Stimulated activated naive B cell treated with anti-CD40 and anti-IgM and Interleukin-4, amounts not matched to agents 10 μg/mL and 1 μg/mL and 100 μg/mL, for 72 hours (primary cell): ENCODE data around the gene SPON1.

Experiments
- ATAC-seq, 2 donors: fragments of 150-1000 bp; cut with Tn5 transposase; replicated peaks; 2 replicates each; pipeline ENCODE4 v1.10.0; 2021; ENCODE audit warnings: moderate library complexity in 1 of 2
- DNase-seq: peaks from one replicate; pipeline ENCODE4 v3.0.0; 2021
- H3K27ac Mint-ChIP-seq: one replicate; pipeline ENCODE4 v1.8.0; 2022; ENCODE audit warnings: mild to moderate bottlenecking, mixed read lengths
- H3K27me3 Mint-ChIP-seq, 2 donors: one replicate each; pipeline ENCODE4 v1.8.0; 2022; ENCODE audit warnings: mixed read lengths in 2 of 2
- H3K36me3 Mint-ChIP-seq, 2 donors: one replicate each; pipeline ENCODE4 v1.8.0; 2022; ENCODE audit warnings: mixed read lengths in 2 of 2, mild to moderate bottlenecking in 1 of 2
- H3K4me1 Mint-ChIP-seq, 2 donors: one replicate each; pipeline ENCODE4 v1.8.0; 2022; ENCODE audit warnings: mixed read lengths in 2 of 2, mild to moderate bottlenecking in 1 of 2
- H3K4me3 Mint-ChIP-seq, 2 donors: one replicate each; pipeline ENCODE4 v1.8.0; 2022; ENCODE audit warnings: mild to moderate bottlenecking in 2 of 2, mixed read lengths in 2 of 2, moderate library complexity in 1 of 2
- H3K9me3 Mint-ChIP-seq, 2 donors: one replicate each; pipeline ENCODE4 v1.8.0; 2022; ENCODE audit warnings: mixed read lengths in 2 of 2, mild to moderate bottlenecking in 1 of 2

The SPON1 gene

DNA sequence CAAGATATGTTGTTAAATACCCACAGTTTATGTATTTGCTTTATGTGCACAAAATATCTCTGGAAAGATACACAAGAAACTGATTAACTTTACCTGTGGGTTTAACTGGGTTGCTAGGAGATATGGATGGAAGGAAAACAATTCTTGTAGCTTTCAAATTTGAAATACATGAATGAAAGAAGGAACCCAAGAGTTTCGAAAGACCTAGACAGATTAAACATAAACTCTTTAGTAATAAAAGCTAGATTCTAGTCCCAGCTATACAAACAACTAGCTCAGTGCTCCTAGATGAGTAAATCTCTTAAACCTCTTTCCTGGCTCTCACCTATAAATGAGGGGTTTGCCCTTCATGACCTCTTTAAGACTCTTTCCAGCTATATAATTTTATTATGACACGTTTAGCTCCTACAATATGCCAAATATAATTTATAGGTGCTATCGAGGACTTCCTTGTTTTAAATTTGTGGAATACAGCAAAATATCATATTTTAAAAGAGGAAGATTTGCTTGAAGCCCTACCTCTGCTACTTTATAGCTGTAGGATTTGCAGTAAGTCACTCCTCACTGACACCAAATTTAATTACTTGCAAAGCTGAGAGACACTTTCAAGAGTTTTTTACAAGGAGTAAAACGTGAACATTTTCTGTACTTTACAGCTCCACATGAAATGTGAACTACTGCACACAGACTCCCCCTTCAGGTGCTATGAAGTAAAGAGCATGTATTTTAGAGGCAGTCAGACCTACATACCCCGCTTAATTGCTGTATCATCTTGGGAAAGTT lies 345.8 kb downstream of the SPON1 start:
- no peaks in the 10 kb centered on the region for H3K9me3 Mint-ChIP-seq
- ATAC-seq (peak; percentile 60 to 73), DNase-seq (no peak)
- H3K36me3 Mint-ChIP-seq: peaks cover 0 to 3% of the 10 kb centered on the region in 2 donors
- peaks cover 28 to 53% of the 10 kb centered on the region in 2 donors for H3K4me1 Mint-ChIP-seq
- H3K4me3 Mint-ChIP-seq: no peak overlapping the region
- H3K27me3 Mint-ChIP-seq: no peaks in the 10 kb centered on the region
- H3K27ac Mint-ChIP-seq: peak overlapping the region; percentile 21

DNA sequence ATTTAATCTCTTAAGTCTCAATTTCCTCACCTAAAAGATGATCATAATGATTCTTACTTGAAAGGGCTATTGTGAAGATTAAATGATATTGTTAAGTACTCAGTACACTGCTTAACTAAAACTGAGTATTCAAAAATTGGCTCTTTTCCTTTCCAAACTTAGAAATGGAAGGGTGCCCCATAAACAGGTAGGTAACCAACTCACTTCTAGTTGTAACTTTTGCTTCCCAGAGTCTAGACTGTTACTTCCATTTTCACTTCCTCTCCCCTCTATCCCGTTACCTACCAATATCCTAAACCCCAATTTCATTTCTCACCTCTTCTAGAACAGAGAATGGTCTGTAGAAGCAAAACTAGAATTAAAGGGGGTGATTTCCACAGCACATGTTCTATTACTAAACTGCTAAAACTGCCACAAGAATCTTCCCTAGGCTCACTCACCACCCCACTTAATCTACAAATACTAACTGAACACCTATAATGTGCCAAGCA lies 346.4 kb downstream of the SPON1 start:
- ATAC-seq (peak; percentile 37 to 44), DNase-seq (no peak)
- H3K4me1 Mint-ChIP-seq: peaks cover 25 to 53% of the 10 kb centered on the region in 2 donors
- no peaks in the 10 kb centered on the region for H3K27me3 Mint-ChIP-seq
- no peak overlapping the region for H3K27ac Mint-ChIP-seq
- H3K9me3 Mint-ChIP-seq: no peaks in the 10 kb centered on the region
- H3K4me3 Mint-ChIP-seq: no peak overlapping the region
- peaks cover 0 to 3% of the 10 kb centered on the region in 2 donors for H3K36me3 Mint-ChIP-seq

DNA sequence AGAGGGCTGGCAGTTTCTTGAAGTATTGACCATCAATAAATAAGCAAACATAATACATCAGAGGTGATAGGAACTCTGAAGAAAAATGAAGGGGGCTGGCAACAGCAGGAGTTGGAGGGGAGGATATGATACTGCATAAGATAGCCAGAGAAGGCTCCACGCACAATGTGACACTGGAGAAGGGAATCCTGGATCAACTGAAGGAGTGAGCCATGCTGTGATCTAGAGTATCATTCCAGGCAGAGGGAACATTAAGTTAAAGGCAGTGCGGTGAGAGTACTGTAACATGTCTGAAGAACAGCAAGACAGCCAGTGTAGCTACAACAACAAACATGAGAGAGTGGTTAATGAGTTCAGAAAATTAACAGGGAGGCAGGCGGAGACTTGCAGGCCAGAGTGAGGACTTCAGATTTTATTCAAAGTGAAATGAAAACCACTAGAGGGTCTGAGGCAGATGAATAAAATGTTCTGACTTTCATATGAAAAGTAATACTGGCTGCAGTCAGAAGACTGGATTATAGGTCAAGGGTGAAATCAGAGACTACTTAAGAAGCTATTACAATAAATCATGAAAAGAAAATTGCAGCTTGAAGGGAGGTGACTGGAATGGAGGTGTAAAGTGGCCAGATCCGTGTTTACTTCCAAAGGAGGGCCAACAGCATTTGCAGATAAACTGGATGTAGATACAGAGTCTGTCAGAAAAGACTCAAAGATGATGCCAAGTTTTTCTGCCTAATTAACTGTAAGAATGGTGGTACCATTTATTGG lies 347.1 kb downstream of the SPON1 start:
- Mint-ChIP-seq H3K9me3 (no peaks in the 10 kb centered on the region), H3K4me1 (peaks cover 25 to 51% of the 10 kb centered on the region in 2 donors), H3K27ac (no peak overlapping the region), H3K4me3 (no peak overlapping the region), H3K36me3 (peaks cover 0 to 3% of the 10 kb centered on the region in 2 donors), H3K27me3 (no peaks in the 10 kb centered on the region)
- ATAC-seq (no peak), DNase-seq (no peak)

DNA sequence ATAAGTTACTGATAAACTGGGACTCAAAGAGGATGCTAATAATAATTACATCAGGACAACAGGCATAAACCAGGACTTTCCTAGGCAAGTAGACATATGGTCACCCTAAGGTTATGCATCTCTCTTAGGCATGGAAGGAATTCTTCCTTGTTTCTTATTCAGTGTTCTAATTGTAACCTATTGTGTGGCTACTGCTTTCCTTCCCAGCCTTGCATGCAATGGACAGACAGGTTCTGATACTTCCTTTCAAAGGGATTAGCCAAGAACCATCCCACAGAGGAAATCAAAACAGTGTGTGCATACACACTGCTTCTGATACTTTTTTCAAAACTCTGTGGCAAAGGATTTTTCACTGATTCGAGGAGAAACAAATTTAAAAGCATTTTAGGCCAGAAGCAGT lies 348.2 kb downstream of the SPON1 start:
- Mint-ChIP-seq H3K27ac (peak overlapping the region; percentile 53), H3K9me3 (no peaks in the 10 kb centered on the region), H3K27me3 (no peaks in the 10 kb centered on the region), H3K4me3 (no peak overlapping the region), H3K36me3 (peaks cover 0 to 3% of the 10 kb centered on the region in 2 donors), H3K4me1 (peaks cover 27 to 51% of the 10 kb centered on the region in 2 donors)
- ATAC-seq (no peak), DNase-seq (no peak)

DNA sequence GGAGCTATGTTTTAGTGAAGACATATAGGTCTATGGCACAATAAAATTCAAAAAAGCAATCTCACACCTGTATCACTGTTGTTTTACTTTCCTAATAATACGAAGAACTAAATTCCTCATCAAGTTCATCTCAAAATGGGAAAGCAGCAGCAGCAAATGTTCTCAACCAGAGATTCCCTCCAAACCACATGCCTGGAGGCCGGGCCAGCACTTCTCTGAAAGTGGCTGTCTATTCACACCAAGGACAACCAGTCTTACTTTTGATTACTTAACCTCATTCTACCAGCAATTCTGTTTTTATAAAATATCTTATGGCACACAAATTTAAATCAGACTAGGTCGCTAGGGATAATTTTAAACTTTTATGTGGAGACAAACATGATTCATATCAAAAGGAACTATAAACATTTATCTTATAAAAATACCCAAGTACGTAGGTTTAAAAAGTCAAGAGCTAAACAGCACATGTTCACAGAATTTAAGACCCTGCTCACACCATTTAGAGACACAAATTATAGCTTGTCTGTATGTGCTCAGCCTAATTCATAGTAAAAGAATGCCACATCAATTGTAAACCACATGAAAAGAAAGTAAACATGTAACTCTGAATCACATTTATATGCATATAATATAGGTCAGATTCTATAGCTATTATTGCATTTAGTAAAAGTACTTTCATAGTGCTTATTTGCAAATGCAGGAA lies 350.4 kb downstream of the SPON1 start:
- H3K9me3 Mint-ChIP-seq: no peaks in the 10 kb centered on the region
- ATAC-seq: no peak
- peak overlapping the region; percentile 81 for H3K27ac Mint-ChIP-seq
- H3K4me3 Mint-ChIP-seq: peak overlapping the region; percentile 32 to 43
- no peak for DNase-seq
- peaks cover 2 to 4% of the 10 kb centered on the region in 2 donors for H3K36me3 Mint-ChIP-seq
- peaks cover 25 to 45% of the 10 kb centered on the region in 2 donors for H3K4me1 Mint-ChIP-seq
- H3K27me3 Mint-ChIP-seq: no peaks in the 10 kb centered on the region

DNA sequence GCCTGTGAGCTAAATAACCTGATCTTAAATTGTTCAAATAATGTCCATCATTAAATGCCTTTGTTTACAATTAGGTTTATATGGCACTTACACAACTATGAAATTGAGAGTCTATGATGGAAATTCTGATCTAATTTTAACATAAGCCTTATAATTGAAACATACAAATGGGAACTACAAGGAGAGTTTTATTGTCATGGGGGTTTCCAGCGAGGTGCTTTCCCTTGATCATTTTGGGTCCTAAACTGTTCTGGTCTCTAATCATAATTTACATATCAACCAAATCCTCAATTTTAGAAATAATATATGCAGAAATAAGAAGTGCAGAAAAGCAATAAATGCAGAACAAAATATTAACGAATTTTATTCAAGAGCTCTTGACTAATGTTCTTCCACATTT lies 351.6 kb downstream of the SPON1 start:
- Mint-ChIP-seq H3K4me3 (peak overlapping the region; percentile 37 to 71), H3K27ac (peak overlapping the region; percentile 89)

DNA sequence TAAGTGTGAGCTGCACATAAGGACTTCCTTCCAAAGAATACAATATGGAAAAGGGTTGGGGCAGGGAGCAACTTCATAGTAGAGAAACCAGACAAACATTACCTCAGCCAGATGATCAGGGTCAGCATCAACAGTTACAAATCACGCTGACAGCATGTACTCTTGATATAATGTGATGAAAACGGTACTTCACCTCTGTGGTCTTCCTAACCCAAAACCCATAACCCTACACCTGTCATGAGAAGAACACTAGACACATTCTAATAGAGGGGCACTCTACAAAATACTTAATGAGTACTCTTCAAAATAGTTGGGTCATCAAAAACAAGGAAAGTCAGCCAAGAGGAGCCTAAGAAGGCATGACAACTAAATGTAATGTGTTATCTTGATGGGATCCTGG lies 352.6 kb downstream of the SPON1 start:
- H3K4me3 Mint-ChIP-seq: peak overlapping the region; percentile 66 to 71
- peaks cover 2 to 4% of the 10 kb centered on the region in 2 donors for H3K36me3 Mint-ChIP-seq
- H3K9me3 Mint-ChIP-seq: no peaks in the 10 kb centered on the region
- H3K27me3 Mint-ChIP-seq: no peaks in the 10 kb centered on the region
- H3K4me1 Mint-ChIP-seq: peaks cover 31 to 62% of the 10 kb centered on the region in 2 donors
- H3K27ac Mint-ChIP-seq: peak overlapping the region; percentile 92
- DNase-seq (no peak), ATAC-seq (peak in 1 of 2 donors; percentile 48)

More for the DNA sequence above, 351.6 kb downstream of the SPON1 start:
- ATAC-seq (peak; percentile 75 to 84), DNase-seq (peak; percentile 45)
- Mint-ChIP-seq H3K9me3 (no peaks in the 10 kb centered on the region), H3K4me1 (peaks cover 31 to 53% of the 10 kb centered on the region in 2 donors), H3K27me3 (no peaks in the 10 kb centered on the region), H3K36me3 (peaks cover 2 to 4% of the 10 kb centered on the region in 2 donors)
